NCI-H2107 (cell line): ENCODE measurements around the gene MS4A4E.
"Not testable (repeated sequence)": the region's sequence is repeated elsewhere in the genome, so short reads cannot be mapped to it uniquely, and the experiment has no call there.

Experiments used
- DNase-seq: peaks from one replicate; lab custom pipeline; 2025; lab: John Stamatoyannopoulos, UW

Gene MS4A4E

DNA sequence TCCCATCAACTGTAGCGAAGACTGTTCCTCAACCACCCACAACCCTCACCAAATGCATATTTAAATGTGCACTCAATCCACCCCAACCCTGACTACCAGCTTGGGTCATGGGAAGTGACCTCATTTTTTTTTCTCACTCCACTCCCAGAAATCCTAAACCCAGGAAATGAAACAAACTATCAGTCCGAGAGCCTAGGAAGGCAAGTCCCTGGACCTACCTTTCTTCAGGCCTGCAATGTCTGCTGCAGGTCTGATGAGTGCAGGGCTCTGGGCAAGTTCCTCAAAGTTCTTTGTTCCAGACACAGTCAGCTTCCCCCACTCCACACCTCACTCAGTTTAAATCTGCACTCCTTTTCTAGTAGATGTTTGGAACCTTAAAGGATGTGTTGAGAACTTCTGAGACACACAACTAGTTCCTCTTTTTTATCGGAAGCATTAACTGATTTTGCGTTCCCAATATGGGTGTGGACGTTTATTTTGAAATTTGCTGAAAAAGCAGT, at the start of gene MS4A4E:
MS4A4E (minus strand) TSS at position 398 of the 500 bp plus-strand sequence. CDS start 13,082 bp downstream, outside the sequence.
- no peak for DNase-seq

DNA sequence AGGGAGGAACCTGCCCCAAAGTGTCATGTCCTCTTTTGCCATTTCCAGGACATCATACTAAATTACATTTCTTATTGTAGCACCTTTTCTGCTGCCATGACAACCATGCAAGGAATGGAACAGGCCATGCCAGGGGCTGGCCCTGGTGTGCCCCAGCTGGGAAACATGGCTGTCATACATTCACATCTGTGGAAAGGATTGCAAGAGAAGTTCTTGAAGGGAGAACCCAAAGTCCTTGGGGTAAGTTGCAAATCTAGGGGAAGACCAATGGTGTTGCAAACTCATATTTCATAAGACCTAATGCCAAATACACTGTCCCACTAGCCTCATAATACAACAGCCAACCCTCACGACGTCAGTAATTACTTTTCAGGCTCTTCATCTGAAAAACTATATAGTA, 49.2 kb upstream of the MS4A4E start:
- DNase-seq, result no peak

DNA sequence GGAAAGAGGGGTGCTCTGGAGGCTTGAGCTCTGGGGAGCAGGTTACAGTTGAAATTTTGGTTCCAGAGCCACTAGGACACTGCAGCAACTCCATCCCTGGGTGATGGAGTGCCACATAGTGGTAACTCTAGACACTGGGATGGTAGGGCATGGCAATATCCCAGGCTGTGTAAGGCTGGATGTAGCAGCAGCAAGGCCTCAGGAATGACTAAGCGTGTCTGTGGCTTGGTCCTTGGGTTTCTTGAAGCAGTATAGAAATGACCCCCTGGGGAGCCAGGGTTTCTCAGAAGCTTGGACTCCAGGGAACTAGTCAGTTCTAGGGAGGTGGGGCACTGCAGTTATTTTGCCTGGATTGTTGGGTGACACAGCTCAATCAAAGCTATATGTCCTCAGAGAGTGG, 45.6 kb upstream of the MS4A4E start:
- DNase-seq, result no peak

DNA sequence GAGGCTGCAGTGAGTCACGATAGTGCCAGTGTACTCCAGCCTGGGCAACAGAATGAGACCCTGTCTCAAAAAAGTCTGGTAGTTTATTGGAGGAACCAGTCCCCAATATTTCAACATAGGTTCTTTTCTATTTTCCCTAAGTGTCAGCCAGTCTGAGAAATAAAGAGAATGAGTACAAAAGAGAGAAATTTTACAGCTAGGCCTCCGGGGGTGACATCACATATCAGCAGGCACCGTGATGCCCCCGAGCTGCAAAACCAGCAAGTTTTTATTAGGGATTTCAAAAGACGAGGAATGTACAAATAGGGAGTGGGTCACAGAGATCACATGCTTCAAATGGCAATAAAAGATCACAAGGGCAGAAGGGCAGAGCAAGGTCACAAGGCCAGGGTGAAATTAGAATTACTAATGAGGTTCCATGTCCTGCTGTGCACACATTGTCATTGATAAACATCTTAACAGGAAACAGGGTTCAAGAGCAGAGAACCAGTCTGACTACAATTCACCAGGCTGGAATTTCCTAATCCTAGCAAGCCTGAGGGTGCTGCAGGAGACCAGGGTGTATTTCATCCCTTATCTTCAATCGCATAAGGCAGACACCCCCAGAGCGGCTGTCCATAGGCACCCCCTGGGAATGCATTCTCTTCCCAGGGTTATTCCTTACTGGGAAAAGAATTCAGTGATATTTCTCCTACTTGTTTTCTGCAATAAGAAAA, 42.6 kb upstream of the MS4A4E start:
- not testable (repeated sequence) for DNase-seq

DNA sequence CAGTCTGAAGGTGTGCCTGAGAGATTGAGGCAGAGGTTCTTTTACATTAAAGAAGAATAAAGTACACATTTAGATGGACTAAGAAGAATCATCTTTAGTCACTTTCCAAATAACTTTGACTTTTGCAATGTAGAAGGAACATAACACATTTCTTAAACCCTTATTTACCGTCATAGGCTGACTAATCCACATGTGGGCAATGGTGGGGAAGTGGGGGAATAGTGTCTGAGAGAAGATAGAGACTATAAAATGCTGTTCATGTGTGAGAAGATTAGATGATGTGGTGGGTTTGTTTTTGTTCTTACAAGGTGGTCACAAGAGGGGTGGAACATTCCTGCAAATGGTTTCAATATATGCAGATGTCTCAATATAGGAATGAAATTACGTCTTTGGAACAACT, 39.3 kb upstream of the MS4A4E start:
- DNase-seq, result no peak

DNA sequence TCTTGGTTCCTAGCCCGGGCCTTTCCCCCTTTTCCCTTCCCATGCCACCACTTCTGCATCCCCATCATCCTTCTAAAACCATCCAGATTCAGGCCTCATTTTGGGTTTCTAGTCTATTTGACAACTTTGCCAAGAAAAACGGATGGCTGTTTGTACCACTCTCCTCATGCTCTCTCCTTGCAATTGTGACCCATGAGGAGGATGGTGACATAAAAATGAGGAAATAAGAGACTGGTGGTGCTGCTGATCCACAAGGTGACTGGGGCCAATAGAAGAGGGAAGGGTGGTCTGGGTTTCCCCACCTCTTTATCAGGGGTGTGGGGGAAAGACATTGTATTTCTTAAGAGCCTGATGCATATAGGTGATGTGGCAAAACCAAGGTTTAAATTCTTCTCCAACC, 38.5 kb upstream of the MS4A4E start:
- DNase-seq, result no peak

DNA sequence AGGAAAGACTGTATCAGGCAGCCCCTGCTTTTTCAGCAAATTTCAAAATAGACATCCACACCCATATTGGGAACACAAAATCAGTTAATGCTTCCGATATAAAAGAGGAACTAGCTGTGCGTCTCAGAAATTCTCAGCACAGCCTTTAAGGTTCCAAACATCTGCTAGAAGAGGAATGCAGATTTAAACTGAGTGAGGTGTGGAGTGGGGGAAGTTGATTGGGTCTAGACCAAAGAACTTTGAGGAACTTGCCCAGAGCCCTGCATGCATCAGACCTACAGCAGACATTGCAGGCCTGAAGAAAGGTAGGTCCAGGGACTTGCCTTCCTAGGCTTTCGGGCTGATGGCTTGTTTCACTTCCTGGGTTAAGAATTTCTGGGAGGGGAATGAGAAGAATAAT, 37.5 kb upstream of the MS4A4E start, which contains the start of gene MS4A4A:
MS4A4A (plus strand) TSS at position 255 of the 400 bp plus-strand sequence; CDS start at position 265, 10 bp downstream.
- DNase-seq, result no peak

DNA sequence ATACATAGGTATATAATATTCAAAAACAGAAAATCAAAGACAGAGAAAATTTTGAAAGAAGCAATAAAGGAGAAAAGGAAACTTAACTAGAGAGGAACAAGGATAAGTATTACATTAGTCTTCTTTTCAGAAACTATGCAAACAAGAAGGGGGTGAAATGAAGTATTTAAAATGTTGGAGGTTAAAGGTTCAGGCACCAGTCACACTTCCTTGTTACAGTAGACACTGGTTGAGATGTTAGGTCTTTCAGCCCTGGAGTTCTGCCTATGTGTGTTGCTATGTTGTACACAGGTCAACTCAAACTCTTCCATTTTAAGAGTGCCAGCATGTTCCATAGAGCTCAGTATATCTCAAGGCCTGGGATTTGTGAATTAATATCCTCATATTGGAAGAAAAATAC, 31.5 kb upstream of the MS4A4E start:
- DNase-seq, result no peak

DNA sequence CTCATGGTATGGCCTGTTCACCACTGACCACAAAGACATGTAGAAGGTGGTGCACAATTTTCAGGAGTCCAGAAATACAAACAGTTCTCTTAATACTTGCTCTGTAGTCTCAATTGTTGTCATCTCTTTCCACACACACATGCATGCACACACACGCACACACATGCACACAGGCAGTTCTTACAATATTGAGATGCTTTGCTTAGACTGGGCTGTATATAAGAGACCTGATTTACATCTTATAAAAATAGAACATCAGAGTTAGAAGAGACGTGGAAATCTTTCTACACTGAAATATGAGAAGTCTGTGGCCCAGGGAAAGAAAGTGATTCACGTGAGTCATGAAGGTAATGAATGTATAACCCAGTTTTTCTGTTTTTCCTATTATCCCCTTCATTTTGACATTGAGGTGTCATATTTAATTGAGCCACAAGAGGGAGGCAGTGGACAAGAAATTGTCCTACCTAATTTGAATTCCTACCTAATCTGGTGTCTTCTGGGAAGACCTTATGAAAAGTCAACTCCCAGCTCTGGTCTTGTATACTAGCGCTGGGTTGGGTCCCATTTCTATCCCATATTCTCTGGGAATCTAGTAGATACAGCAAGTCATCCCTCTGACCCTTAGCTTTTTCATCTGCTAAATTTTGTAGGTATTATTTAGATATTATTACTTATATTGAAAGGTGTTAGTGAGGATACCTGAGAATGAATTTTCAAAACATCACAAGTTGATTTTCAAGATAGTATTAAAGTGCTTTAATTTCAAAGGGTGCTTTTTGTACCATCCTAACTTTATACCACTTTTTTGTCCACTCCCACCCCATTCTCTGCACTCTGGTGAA, 22.7 kb upstream of the MS4A4E start:
- DNase-seq, result no peak

DNA sequence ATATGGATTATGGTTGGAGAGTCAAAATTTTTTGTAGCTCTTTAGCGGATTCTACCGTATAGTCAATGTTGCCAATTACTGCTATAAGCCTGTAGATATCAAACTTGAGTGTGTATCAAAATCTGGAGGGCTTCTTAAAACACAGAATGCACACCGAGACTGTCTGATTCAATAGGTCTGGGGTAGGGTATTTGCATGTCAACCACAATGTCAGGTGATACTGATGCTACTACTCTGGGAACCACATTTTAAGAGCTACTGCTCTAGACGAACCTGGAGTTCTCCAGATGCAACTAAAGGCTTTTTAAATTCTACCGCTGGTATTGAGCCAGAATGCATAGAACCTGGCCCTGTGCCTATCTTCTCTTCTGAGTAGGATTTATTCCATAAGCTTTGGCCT, 21.7 kb upstream of the MS4A4E start:
- DNase-seq, result no peak

DNA sequence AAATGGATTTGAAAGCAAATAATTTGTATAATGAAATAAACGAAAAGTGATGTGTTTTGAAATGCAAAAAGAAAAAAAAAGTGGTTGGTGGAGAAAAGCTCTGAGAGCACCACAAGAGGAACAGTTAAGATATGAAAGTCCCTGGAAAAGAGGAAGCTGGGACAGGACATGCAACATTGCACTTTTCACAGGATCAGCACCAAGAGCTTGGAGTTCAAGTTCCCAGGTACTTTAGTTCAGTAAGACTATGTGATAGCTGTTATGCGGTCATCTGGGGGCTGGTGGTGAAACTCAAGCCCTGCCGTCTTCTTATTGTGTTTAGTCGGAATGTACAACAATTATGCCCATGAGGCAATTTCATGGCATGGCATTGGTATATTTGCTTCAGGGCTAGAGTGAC, 20.5 kb upstream of the MS4A4E start:
- no peak for DNase-seq

DNA sequence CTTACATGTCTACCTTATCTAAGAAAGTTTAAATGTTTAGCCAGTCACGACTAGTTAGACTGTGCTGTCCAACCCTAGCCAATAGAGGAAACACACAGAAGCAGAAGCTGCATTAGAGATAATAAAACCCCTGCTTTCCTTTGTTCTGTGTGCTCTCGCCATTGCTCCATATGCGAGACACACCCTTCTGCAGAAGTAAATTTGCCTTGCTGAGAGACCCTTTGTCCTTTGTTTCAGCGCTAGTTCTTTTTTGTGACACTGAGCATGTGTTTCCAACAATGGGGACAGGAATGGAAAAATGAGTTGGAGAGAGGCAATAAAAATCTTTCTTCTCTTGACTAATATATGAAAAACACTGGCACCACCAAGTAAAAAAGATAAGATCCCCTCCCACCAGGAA, 18.1 kb upstream of the MS4A4E start:
- no peak for DNase-seq

DNA sequence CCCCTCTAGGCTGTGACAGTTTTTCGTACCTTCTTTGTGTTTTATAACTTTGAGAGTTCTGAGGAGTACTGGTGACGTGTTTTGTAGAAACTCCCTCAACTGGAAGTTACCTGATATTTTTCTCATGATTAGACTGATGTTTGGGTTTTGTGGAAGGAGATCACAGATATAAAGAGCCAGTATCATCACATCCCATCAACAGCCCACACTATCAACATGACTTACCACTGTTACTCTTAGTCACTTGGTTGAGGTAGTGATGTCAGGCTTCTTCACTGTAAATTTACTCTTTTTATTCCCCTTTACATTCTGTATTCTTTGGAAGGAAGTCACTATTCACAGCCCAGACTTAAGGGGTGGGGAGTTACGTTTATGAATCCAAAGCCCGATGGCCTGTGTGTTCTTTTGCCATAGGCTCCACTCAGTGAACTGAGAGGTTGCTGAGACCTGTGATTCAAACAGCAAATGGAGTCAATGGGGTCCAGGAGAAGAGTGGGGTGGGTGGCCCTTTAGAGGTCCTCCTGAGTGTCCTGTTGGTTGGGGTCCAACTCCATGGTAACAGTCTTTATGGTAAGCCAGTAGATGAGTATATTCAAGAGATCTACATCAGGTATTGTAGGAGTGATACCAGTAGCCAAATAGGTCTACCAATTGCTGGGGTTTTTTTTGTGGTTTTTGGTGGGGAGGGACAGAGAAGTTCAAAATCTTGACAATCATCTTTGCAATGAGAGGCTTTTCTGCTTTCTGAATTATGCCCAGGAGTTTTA, 15.2 kb upstream of the MS4A4E start:
- DNase-seq, result no peak

DNA sequence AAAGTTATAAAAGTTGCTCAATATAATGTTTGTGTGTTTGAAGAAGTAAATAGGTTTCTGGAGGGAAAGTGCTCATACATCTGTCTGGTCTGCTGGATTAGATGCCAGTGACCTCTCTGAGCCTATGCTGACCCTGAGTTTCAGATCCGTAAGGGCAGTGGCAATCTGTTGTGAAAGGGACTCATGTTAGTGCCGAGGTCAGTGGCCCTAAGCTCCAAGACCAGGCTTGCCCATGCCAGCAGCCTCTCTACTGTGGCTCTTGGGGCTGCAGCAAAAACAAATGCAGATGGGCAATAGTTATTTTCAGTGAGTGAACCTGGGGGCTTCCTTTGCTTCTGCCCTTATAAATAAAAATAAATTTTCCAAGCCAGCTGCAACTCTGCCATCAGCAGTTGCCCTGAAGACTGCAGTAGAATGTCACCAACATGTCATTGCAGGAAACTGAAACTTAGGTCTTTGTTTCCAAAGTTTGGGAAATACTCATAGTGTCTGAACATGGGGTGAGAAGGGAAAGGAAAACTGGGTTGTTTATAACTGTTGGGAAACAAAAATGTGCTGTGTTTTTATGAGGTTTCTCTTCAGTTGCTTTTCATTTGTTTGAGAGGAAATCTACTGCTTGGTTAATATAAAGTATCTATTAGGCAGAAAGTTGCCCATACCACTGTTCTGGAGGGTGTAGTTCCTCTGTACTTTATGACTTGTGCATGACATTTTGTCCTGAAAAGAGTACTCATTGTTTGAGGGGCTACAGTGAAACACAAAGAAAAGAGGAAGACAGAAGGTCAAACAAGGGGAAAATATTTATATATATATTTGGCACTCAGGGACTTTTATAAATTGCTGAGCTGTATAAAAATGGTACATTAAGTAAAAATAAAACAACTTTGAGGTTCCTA, 9.5 kb upstream of the MS4A4E start:
- DNase-seq, result no peak

DNA sequence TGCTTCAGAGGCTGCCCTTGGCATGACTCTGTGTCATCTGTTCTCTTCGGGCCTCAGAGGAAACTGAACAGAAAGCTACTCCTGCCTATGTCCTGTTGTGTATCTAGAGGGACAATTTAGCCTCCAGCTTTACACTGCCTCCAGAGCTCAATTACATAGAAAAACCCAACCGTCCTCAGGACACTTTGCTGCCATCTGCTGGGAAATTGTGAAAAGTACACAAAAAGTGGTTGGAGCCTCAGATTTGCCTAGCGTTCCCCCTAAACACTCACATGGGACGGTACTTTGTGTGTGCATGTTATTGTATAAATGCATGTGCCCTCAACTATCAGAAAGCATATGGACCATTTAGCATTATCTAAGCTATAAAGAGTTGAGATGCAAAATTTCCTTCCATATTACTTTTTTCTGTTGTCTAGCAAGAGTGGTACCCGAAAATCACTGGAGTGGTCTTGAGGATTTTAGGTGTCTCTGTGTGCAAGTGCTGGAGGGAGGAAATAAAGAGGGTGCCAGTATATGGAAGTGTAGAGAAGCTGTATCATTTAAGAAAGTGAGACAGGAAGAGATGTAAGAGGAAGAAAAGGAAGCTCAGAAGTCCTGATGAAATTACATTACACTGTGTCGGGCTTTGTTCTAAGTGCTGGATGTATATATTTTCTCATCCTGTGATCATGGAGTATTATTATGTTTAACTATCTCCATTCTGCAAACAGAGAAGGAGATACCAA, 8.7 kb upstream of the MS4A4E start:
- no peak for DNase-seq

DNA sequence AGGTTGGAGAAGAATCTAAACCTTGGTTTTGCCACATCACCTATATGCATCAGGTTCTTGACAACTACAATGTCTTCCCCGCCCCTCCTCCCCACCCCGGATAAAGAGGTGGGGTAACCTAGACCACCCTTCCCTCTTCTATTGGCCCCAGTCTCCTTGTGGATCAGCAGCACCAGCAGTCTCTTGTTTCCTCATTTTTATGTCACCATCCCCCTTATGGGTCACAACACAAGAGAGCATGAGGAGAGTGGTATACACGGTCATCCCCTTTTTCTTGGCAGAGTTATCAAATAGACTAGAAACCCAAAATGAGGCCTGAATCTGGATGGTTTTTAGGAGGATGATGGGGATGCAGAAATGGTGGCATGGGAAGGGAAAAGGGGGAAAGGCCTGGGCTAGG, 1.2 kb downstream of the MS4A4E start:
- DNase-seq, result no peak

DNA sequence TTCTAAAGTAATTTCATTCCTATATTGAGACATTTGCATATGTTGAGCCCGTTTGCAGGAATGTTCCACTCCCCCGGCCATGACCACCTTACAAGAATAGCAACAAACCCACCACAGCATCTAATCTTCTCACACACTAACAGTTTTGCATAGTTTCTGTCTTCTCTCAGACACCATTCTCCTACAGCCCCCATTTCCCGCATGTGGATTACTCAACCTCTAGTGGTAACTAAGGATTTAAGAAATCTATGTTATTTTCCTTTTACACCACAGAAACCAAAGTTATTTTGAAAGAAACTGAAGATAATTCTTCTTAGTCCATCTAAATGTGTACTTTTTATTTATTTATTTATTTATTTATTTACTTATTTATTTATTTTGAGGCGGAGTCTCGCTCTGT, 2.3 kb downstream of the MS4A4E start:
- no peak for DNase-seq

DNA sequence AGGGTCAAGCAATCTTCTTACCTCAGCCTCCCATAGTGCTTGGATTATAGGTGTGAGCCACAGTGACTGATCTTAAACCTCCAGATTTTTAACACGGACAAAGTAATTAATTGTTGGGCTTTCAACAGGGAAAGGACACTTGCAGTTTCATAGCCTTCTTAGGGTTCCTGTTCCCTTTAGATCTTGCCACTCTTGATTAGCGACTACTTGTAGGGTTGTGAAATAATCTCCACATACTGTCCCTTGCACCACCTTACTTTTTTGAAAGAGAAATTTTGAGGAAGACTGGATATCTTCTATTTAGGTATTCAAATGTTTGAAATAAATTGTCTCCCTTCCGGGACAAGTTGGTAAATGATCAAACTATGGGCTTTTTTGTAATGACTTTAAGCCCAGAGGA, 7.6 kb downstream of the MS4A4E start:
- no peak for DNase-seq

DNA sequence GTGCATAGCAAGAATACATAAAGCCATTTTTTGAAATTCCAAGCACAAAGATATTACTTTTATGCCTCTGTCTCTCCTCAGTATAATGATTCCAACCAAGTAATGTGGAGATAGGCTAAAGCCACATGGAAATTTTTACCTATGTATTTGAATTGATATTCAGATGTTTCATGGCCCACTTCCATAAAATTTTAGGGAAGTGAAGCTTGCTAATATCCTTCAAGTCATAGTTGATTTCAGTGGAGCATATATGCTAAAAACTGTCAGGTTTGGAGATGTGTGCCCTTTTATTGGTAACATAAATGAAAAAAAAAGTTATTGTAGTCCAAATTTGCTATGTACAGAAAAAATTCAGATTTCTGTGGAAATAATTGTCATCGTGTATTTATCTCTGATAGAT, 12.3 kb downstream of the MS4A4E start:
- no peak for DNase-seq

DNA sequence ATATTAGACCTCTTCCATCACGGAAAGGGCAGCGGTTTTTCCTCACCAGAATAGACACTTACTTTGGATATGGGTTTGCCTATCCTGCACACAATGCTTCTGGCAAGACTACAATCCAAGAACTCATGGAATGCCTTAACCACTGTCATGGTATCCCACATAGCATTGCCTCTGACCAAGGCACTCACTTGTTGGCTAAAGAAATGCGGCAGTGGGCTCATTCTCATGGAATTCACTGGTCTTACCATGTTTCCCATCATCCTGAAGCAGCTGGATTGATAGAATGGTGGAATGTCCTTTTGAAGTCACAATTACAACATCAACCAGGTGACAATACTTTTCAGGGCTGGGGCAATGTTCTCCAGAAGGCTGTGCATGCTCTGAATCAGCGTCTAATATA, 20.8 kb downstream of the MS4A4E start:
- DNase-seq, result no peak

DNA sequence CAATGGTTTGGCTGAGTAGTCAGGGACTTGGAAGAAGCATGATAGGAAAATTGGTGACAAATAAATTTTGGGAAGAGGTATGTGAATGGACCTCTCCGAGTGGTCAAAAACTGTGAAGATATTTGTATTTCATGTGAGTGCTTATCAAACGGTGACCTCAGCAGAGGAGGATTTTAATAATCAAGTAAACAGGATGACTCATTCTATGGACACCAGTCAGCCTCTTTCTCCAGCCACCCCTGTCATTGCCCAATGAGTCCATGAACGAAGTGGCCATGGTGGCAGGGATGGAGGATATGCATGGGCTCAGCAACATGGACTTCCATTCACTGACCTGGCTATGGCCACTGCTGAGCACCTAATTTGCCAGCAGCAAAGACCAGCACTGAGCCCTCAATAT, 21.2 kb downstream of the MS4A4E start:
- DNase-seq, result no peak
